ENCODE results near the gene WSB2.
A peak's percentile ranks its signal among the peaks of the same experiment; 100 is the strongest.

The WSB2 gene

DNA sequence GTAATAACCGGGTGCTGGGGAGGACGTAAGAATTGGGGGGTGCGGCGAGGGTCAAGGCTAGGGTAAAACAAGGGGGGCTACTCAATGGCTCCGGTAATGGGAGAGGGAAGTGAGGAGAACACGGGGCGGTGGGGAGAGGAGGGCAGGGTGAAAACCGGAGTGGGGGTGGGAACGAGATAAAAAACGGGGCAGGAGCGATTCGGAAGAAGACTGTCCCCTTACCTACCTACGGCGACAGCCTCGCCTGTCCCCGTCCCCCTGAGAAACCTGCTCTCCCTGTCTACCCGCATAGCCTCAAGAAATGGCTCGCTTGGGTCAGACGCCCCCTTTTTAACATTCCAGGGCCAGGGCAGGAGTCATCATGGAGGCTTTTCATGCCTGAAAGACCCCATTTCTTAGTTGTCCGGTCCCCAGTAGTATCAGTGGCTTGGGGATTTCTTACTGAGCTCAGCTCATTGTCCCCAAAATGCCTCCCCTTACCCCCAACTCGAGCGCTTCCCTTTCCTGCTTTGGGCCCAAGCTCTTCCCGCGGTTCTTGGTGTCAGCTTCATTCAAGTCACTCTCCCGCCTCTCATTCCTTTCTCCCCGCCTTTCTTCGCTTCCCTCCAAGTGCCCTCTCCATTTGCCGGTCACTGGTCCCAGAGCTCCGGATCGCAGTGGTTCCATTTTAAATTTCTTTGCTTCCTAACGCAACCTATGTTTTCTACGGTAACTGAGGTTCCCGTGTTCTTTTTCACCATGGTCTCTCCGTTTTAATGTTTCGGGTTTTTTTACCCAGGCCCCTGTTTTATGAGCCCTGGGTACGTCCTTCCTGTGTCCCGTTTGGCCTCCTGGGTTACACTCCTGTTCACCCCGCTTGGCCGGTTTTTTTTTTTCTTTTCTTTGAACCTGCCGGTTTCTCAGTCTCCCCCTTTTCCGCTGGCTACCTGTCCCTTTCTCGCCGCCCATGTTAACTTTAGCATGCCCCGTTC, 1.2 kb upstream of the WSB2 start:
- DNase-seq, result peak; percentile 85

DNA sequence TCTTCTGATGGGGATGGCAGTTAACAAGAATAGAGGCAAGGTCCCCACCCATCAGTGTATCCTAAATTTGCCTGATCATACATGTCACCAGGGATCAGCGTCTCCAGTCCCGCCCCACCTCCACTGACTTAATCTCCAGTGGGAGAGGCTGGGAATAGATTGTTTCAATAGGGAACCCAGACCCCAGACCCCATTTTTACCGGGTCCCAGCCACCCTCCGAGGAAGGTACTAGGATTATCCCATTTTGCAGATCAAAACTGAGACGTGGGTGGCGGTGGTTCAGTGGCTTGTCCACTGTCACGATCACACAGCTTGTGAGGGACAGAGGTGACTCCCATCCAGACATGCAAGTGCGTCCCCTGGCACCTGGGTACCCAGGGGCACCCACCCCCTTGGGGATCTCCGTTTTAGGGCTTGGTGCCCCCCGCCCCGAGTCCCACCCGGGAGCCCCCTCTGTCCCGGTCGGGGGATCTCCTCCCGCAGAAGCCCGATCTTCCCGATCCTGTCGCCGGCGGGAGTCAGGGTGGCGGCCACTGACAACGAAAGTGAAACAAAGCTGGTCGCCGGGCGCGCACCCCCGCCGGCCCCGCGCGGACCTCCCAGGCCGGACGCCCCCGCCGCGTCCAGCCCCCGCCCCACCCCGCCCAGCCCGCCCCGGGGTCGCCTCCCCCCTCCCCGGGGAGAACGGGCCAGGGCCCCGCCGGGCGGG, 523 bp downstream of the WSB2 start:
- DNase-seq, result peak; percentile 75

GRCh38 chr12:118059341-118060191, 1.4 kb downstream of the WSB2 start:
- DNase-seq, result peak; percentile 54

- peak; percentile 34 for DNase-seq
Observed at GRCh38 chr12:118058881-118059280, 2.1 kb downstream of the WSB2 start.

- no peak for DNase-seq
Observed at GRCh38 chr12:118058227-118058626, 2.8 kb downstream of the WSB2 start.

DNA sequence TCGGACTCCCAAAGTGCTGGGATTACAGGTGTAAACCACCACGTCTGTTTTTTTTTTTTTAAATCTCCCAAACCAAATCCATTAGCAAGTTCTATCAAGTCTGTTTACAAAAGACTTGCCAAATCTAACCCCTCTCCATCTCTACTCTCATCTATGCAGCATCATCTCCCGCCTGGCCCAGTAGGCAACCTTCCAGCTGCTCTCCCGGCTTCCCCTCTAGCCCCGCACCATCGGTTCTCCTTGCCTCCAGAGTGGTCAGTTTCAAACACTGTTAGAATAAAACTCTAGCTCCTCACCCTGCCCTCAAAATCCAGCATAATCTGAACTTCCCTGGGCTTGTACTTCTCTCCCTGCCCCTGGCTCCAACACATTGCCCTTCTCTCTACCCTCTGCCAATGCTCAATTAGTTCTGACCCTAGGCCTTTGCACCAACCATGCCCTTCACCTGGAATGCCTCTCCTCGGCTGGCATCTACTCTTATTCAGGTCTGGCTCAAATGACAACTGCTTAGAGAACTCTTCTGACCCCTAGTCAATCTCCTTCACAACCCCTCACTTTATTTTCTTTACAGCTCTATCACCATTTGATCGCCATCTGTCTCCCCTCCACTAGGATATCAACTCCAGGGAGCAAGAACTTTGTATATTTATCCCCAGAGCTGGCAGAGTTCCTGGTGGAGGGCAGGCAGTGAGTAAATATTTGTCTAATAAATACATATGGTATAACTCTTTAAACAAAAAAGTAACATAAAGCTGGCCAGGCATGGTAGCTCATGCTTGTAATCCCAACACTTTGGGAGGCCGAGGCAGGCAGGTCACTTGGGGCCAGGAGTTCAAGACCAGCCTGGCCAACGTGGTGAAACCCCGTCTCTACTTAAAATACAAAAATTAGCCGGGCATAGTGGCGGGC, 4.9 kb downstream of the WSB2 start:
- DNase-seq, result peak; percentile 85

- peak; percentile 78 for DNase-seq
Observed at GRCh38 chr12:118055144-118055557, 5.8 kb downstream of the WSB2 start.

DNA sequence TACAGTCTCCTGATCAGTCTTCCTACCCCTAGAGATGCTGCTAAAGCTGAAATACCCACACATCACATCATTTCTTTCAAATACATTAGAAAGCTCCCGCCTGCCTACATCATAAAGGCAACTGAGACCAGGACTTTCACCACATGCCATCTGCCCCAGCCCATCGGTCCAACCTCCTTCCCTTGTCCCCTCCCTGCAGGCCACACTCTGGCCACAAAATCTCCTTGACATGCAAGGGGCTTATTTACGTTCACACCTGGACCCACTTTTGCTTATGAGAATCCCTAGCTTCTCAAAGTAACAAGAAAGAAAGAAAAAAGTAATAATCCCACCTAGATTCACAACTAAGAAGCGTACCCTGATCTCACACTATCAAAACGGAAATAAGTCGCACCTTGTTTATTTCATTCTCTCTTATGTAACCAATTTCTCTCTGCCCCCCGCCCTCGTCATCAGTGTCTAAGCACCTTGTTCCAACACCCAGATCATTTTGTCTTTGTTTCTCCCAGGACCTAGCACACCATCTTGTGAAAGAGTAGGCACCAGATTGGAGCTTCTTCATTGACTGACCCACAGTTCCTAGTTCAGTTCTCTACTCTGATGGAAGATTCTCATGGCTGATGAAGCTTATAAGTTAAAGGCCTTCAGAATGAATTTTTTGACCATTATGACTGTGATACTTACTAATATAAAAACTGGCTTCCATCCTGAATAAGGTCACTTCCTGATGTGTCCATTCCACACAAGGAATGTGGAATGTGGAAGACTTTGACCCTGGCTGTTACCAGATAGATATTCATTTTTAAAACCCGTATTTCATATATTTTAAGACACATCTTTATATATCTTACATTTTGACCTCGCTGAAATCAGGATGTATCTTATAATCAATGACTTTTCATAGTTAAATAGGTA, 7.7 kb downstream of the WSB2 start:
- DNase-seq, result no peak

- DNase-seq, result peak; percentile 87
Observed at GRCh38 chr12:118052324-118053070, 8.5 kb downstream of the WSB2 start.

DNA sequence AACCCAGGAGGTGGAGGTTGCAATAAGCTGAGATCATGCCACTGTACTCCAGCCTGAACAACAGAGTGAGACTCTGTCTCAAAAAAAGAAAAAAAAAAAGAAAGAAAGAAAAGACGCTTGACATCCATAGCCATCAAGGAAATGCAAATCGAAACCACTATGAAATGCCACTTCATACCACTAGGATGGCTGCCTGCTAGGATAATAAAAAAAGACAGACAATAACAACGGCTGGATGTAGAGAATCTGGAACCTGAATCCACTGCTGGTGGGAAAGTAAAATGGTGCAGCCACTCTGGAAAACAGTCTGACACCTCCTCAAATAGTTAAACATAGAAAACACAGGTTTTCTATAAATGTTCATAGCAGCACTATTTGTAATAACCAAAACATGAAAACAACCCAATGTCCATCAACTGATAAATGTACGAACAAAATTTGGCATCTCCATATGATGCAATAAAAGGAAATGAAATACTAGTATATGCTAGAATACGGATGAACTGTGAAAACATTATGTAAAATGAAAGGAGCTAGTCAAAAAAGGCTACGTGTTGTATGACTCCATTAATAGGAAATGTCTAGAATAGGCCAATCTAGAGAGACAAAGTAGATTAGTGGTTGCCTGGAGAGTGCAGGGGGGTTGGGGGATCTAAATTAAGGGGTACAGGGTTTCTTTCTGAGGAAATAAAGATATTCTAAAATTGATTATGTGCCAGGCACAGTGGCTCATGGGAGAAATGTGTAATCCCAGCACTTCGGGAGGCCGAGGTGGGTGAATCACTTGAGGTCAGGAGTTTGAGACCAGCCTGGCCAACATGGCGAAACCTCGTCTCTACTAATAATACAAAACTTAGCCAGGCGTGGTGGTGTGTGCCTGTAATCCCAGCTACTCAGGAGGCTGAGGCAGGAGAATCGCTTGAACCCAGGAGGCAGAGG, 9.7 kb downstream of the WSB2 start:
- DNase-seq, result no peak

DNA sequence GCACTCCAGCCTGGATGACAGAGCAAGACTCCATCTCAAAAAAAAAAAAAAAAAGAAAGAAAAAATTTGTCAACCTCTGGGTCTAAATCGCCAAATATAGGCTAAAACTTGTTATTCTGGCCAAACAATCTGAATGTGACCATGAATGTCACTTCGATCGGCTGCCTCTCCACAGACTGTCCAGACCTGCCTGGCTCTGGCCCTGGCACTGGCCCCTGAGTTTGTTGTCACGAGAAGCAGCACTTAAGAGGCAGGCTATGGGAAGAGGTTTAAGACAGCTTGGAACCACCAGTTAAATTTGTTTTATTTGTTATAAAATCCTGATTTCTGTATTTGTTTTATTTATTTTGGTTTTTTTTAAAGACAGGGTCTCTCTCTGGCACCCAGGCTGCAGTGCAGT, 14.5 kb downstream of the WSB2 start:
- no peak for DNase-seq

DNA sequence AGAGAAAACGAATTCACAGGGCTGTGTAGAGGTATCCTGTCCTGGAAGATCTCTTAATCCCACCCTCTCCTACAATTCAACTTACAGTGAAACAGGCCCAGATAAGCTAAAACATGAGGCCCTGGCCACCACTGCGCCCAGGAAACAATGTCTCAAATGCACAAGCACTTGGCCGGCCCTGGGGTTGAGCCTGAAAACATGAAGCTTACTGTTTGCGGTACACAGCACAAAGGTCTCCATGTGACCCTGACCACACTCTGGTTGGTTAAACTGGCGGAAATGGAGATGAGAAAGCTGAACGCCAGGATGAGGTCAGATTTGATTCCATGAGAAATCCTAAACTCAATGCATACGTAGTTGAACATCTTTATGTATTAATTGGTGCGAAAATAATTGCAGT, 16.4 kb downstream of the WSB2 start:
- no peak for DNase-seq

- DNase-seq, result no peak
Observed at GRCh38 chr12:118044075-118044474, 16.9 kb downstream of the WSB2 start.

GRCh38 chr12:118042091-118042490, 18.9 kb downstream of the WSB2 start:
- DNase-seq, result no peak

DNA sequence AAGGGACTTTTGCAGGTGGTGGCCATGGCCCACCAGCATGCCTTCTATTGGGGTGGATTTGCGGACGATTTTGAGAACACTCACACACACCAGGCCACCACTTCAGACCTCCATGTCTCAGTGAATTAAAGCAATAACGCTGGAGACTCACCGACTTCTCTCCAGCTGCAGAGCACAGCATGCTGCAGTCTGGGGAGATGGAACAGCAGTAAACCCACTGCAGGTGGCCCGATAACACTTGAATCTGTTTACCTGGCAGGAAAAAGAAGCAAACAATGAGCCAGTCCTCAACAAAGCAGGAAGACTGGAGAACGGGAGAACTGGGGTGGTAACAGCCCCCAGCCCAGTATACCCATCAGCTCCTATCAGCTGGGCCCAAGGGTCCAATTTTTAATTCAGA, 22.8 kb downstream of the WSB2 start:
- DNase-seq, result peak; percentile 90

- no peak for DNase-seq
Observed at GRCh38 chr12:118036672-118037411, 24.1 kb downstream of the WSB2 start.

GRCh38 chr12:118035190-118036041, 25.6 kb downstream of the WSB2 start:
- DNase-seq, result peak; percentile 64

All from DMS53 (cell line).